GM19397 (cell line): ENCODE results near the gene SMOC2.
"Not testable (repeated sequence)": the region's sequence is repeated elsewhere in the genome, so short reads cannot be mapped to it uniquely, and the experiment has no call there.

ENCODE experiments used
- ATAC-seq: cut with Tn5 transposase; IDR thresholded peaks from one replicate; pipeline ENCODE4 v1.9.1; 2021; ENCODE audit warnings: mild to moderate bottlenecking, moderate library complexity; ENCODE audit not compliant: unreplicated experiment

The SMOC2 gene

GRCh38 chr6:168597471-168597875, 156.5 kb downstream of the SMOC2 start:
- no peak for ATAC-seq

- ATAC-seq, result no peak
Measured at GRCh38 chr6:168598251-168599117, 157.5 kb downstream of the SMOC2 start.

- no peak for ATAC-seq
Measured at GRCh38 chr6:168599118-168599494, 158.1 kb downstream of the SMOC2 start.

- ATAC-seq, result no peak
Measured at GRCh38 chr6:168599769-168600330, 158.9 kb downstream of the SMOC2 start.

DNA sequence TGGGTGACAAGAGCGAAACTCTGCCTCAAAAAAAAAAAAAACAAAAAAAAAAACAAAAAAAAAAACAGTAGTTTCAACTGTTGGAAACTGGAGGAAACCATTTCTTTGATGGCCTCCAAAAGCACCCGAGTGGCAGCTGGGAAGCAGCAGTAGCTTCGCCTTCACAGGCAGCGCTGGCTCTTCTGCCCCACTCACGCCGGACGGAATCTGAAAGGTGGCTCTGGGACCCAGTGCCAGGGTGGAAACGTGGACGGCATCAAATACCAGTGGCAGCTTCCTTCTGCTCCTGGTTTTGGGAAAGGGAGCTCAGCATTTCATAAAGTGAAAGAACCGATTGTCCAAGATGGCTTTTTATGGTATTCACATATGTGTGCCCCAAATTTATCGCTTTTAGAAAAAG, 159.4 kb downstream of the SMOC2 start:
- no peak for ATAC-seq

GRCh38 chr6:168601111-168601510, 160.1 kb downstream of the SMOC2 start:
- no peak for ATAC-seq

DNA sequence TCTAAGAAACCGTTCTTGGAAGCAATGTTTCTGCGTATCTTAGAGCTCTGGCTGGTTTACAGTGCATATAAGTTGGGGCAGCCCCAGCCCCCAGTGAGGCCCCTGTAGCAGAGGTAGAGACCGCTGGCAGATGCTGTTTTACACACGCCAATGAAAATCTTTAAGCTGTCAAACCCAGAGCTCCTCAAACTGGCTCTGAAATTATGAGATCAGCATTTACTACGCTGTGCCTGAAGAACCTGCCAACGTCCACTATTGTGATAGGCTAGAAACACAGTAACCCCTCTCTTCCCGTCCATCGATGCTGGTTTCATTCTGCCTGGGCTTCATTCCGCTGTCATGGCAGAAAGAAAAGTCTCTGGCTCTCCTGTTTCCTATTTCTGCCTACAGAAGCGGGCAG, 160.6 kb downstream of the SMOC2 start:
- ATAC-seq, result no peak

GRCh38 chr6:168602576-168602975, 161.6 kb downstream of the SMOC2 start:
- no peak for ATAC-seq

DNA sequence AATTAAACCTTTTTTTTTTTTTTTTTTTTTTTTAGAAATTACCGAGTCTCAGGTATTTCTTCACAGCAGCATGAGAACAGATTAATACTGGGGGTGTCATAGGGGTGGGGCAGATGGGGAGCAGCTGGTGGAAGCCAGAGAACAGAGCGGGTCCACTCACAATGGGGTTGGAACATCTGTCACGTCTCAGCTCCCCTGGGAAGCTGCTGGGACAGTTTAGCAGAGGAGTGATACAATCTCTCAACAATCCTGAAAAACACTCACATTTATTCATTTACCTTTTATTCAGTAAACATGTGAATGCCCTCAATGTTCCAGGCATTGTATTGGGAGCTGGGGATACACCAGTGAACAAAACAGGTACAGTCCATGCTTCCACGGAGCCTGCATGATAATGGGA, 162.2 kb downstream of the SMOC2 start:
- ATAC-seq, result no peak

GRCh38 chr6:168605964-168606363, 165.0 kb downstream of the SMOC2 start:
- no peak for ATAC-seq

DNA sequence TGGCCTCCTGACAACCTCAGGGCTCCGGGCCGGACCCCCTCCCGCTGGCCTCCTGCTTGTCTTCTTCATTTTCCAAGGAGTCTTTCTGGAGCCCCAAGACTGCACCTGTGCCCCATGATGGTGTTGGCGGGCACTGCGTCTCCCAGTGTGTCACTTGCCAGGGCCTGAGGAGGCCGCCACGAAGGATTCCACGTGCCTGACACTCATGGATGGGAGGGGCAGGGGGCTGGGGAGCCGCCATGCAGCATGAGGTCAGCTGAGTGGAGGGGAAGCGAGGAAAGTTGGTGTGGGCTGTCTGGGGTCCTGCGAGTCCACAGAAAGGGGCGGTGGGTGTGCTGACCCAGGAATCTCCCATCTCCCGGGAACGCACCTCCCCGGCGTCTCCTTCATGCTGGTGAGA, 165.7 kb downstream of the SMOC2 start:
- no peak for ATAC-seq

- no peak for ATAC-seq
Measured at GRCh38 chr6:168607272-168608112, 166.5 kb downstream of the SMOC2 start.

GRCh38 chr6:168608113-168608400, 167.1 kb downstream of the SMOC2 start:
- no peak for ATAC-seq

GRCh38 chr6:168609026-168609685, 168.2 kb downstream of the SMOC2 start:
- ATAC-seq, result no peak

- ATAC-seq, result no peak
Measured at GRCh38 chr6:168609914-168610490, 169.0 kb downstream of the SMOC2 start.

DNA sequence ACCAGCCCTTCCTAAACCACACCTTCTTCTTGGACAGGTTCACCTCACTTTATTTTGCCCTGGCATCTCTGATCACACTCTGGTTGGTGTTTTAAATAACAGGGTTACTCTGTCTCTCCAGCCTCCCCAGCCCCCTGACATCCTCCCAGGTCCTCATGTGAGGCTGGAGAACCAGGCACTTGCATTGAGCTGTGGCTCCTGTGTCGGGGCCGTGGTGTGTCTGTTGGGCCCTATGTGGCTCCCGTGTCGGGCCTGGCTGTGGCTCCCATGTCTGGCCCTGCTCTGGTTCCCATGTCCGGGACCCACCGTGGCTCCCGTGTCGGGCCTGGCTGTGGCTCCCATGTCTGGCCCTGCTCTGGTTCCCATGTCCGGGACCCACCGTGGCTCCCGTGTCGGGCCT, 170.0 kb downstream of the SMOC2 start:
- ATAC-seq, result not testable (repeated sequence)

- no peak for ATAC-seq
Measured at GRCh38 chr6:168611691-168612090, 170.7 kb downstream of the SMOC2 start.

GRCh38 chr6:168612586-168612985, 171.6 kb downstream of the SMOC2 start:
- no peak for ATAC-seq

DNA sequence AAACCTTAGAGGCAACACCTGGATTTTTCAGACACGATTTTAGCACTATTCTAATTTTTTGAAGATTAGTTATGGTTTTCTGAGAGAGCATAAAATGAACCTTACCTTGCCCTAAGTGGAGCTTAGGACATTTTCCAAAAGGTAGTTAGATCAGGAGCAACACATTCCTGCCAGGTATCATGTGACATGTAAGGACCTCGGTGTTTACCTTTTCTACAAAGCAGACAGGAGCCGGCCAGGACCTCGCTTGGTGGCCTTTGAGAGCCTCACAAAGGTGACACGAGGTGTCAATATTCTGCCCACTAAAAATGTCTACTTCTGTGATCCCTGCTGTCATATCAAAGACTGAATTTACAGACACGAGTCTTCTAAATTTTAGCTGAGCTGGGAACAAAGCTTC, 174.9 kb downstream of the SMOC2 start:
- no peak for ATAC-seq

DNA sequence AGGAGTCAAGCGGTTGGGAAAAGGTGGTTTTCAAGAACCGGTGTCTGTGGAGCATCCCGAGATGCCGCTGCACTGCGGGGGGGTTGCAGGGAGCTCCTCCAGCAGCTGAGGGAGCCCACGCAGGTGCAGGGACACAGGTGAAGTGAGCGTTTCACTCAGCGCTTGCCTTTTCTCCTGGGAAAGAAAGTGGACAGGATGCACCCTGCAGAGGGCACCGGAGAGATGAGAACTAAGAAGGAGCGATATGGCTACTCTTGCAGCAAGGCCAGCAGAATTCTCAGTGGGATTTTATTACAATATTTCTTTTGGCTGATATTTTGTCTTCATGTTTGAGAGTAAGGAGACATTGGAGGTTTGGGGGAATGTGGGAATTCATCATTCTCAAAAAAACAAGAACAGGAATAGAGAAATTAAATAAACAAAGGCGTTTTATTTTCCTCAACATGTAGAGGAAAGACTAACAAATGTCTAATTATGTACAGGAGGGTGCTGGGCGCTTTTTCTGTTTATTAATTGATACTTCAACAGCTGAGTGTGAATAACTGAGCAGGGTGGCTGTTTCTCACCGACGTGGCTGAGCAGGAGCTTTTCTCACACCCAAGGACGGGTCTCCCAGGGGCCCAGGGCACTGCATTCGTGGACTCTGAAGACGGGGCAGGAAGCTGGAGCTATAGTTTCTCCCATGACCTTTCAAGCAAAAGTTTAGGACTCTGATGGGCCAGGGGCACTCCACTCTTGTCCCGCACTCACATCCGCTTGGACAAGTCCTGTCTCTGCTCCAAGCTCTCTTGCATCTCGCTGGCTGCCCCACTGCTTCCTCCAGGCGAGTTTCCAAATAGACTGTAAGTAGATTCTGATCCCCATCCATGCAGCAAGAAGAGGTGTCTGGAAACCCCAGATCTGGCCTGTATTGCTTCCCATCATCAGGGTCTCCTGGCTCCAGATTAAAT, 176.1 kb downstream of the SMOC2 start:
- no peak for ATAC-seq
